ENCODE data around the gene COMMD2. TPM values are rescaled to one million over a fixed set of nuclear protein-coding genes. Genes with fewer than 3 reads are reported as not detected.

COMMD2 gene
- total RNA-seq, 2 donors from 2014 or later, result 20.1 to 23.3 TPM

GRCh38 chr3:149736953-149737205, 15.4 kb downstream of the COMMD2 start:
- Mint-ChIP-seq H3K9me3 (no peaks in the 10 kb centered on the region), H3K27ac (no peak overlapping the region), H3K4me3 (no peak overlapping the region), H3K27me3 (no peaks in the 10 kb centered on the region), H3K36me3 (ENCODE audit: low read depth) (peaks cover 40% of the 10 kb centered on the region), H3K4me1 (no peaks in the 10 kb centered on the region)
- no peak for ATAC-seq (replicated peaks)

DNA sequence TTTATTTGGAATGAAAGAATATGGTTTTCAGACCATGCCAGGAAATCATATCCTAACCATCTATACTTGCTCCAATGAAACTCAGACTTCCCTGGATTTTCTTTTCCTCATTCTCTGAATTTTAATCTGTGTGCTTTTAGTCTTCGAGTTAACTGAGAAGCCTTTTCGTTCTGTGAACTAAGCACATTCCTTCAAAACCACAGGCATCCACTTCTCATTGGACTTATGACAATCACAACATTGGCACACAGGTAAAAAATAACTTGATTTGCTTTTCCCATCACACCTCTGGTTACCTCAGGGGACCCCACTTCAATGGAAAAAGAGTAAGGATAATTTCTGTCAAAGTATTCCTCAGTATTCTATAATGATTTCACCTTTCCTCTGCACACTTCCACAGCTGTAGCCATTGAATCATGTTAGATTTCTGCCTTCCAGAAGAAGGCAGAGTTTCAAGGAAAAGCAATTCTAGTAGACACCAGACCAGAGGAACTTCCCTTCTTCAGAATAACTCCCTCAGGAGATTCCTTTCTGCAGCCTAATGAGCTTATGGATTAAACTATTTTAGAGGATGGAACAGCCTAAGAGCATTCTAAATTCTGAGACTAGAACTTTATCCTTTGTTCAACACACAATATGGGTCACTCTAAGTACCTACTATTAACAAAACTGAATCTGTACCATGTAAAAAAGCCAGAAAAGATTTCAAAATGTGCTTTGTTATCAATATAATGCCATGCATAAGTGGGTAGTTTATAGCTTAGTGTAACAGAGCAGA, 15.9 kb downstream of the COMMD2 start:
- no peak overlapping the region for H3K27ac Mint-ChIP-seq
- H3K4me3 Mint-ChIP-seq, result no peak overlapping the region
- H3K36me3 Mint-ChIP-seq (ENCODE audit: low read depth), result peaks cover 35% of the 10 kb centered on the region
- H3K4me1 Mint-ChIP-seq, result no peaks in the 10 kb centered on the region
- no peaks in the 10 kb centered on the region for H3K9me3 Mint-ChIP-seq
- no peak for ATAC-seq (replicated peaks)
- H3K27me3 Mint-ChIP-seq, result no peaks in the 10 kb centered on the region

- no peak for ATAC-seq (replicated peaks)
- Mint-ChIP-seq H3K9me3 (no peaks in the 10 kb centered on the region), H3K4me3 (no peak overlapping the region), H3K4me1 (no peaks in the 10 kb centered on the region), H3K27ac (no peak overlapping the region), H3K36me3 (ENCODE audit: low read depth) (no peaks in the 10 kb centered on the region), H3K27me3 (no peaks in the 10 kb centered on the region)
Measured at GRCh38 chr3:149732234-149732633, 20.1 kb downstream of the COMMD2 start.

GRCh38 chr3:149727656-149728055, 24.6 kb downstream of the COMMD2 start:
- peaks cover 5% of the 10 kb centered on the region for H3K4me1 Mint-ChIP-seq
- H3K9me3 Mint-ChIP-seq, result peaks cover 4% of the 10 kb centered on the region
- H3K36me3 Mint-ChIP-seq (ENCODE audit: low read depth), result no peaks in the 10 kb centered on the region
- H3K27ac Mint-ChIP-seq, result no peak overlapping the region
- peak; percentile 6 for ATAC-seq (replicated peaks)
- H3K4me3 Mint-ChIP-seq, result no peak overlapping the region
- H3K27me3 Mint-ChIP-seq, result peaks cover 9% of the 10 kb centered on the region

DNA sequence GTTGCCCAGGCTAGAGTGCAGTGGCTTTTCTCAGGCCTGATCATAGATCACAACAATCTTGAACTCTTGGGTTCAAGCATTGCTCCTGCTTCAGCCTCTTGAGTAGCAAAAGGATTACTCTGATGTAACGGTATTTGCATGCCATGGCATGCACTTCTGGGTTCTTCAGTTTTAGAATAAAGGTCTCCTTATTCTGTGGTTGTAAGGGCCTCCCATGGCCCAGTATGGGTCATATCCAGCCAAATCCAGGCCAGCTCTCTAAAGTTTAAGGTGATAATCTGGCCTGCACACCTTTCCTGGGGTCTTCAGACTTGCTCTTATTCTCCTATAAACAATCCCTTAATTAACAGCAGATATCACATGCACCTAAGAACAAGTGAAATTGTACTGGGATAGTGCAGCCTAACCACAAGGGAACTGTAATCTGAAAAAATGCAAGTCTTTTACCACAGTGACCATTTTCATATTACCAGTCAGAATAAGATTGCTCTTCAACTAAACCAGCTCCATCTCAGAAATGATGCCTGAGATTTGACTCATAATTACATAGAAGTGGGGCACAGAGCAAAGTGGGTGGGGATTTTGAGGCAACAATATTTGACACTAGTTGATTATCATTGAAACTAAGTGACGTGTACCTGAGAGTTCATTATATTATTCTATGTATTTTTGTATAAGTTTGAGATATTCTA, 25.4 kb downstream of the COMMD2 start:
- H3K27me3 Mint-ChIP-seq, result peaks cover 10% of the 10 kb centered on the region
- H3K36me3 Mint-ChIP-seq (ENCODE audit: low read depth), result no peaks in the 10 kb centered on the region
- no peak overlapping the region for H3K4me3 Mint-ChIP-seq
- H3K27ac Mint-ChIP-seq, result peak overlapping the region; percentile 50
- H3K4me1 Mint-ChIP-seq, result peaks cover 5% of the 10 kb centered on the region
- peaks cover 4% of the 10 kb centered on the region for H3K9me3 Mint-ChIP-seq
- ATAC-seq (replicated peaks), result peak; percentile 96

DNA sequence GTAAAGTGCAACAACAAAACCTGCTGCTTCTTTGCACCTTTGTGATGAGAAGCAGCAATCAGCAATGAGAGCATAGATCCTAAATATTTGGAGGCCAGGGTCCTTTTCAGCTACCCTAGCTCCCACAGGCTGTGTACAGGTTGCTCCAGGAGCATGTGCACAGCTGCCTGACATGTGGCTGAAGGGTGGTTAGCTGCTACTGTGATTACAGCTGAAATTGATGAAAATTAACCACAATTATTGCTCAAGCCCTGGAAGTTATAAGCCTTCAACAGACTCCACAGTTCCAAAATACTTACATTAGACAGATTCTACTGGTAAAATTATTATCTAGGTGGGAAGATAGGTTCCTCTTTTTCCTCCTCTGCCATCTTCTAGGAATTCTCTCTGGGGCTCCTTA, 28.5 kb downstream of the COMMD2 start:
- no peaks in the 10 kb centered on the region for H3K36me3 Mint-ChIP-seq (ENCODE audit: low read depth)
- peaks cover 5% of the 10 kb centered on the region for H3K4me1 Mint-ChIP-seq
- no peak overlapping the region for H3K27ac Mint-ChIP-seq
- peaks cover 10% of the 10 kb centered on the region for H3K9me3 Mint-ChIP-seq
- ATAC-seq (replicated peaks), result no peak
- H3K27me3 Mint-ChIP-seq, result peaks cover 10% of the 10 kb centered on the region
- no peak overlapping the region for H3K4me3 Mint-ChIP-seq

- Mint-ChIP-seq H3K4me3 (no peak overlapping the region), H3K9me3 (peaks cover 10% of the 10 kb centered on the region), H3K27ac (no peak overlapping the region), H3K27me3 (peaks cover 10% of the 10 kb centered on the region), H3K36me3 (ENCODE audit: low read depth) (no peaks in the 10 kb centered on the region), H3K4me1 (no peaks in the 10 kb centered on the region)
- no peak for ATAC-seq (replicated peaks)
Measured at GRCh38 chr3:149720918-149721317, 31.4 kb downstream of the COMMD2 start.

DNA sequence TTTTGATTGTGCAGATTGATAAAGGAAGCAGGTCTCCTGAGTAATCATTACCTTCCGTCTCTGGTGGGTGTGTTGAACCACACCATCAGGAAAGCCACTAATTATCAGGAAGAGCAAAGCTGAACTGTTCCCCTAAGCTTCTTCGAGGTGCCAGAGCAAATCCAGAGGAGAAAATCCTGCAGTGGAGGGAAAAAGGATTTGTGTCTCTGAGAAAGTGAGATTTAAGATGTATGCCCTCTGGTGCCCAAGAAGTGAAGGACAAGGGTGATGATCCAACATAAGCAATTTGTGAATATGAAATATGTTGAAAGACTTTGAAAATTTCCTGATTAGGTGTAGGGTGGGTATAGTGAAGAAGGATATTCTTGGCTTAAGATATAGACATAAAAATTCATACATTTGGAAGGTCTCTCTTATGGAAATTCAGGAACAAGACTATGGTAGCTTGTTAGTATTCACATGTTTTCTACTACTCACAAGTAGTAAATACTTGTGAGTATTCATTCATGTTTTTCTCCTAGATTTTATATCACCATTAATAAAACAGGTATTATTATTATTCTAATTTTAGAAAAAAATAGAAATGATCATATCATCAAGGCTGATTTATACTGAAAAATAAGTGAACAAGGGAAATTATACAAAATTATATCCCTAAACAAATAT, 34.8 kb downstream of the COMMD2 start:
- no peaks in the 10 kb centered on the region for H3K36me3 Mint-ChIP-seq (ENCODE audit: low read depth)
- H3K4me3 Mint-ChIP-seq, result no peak overlapping the region
- peaks cover under 1% of the 10 kb centered on the region for H3K27me3 Mint-ChIP-seq
- no peaks in the 10 kb centered on the region for H3K4me1 Mint-ChIP-seq
- H3K9me3 Mint-ChIP-seq, result peaks cover 6% of the 10 kb centered on the region
- ATAC-seq (replicated peaks), result no peak
- H3K27ac Mint-ChIP-seq, result no peak overlapping the region

DNA sequence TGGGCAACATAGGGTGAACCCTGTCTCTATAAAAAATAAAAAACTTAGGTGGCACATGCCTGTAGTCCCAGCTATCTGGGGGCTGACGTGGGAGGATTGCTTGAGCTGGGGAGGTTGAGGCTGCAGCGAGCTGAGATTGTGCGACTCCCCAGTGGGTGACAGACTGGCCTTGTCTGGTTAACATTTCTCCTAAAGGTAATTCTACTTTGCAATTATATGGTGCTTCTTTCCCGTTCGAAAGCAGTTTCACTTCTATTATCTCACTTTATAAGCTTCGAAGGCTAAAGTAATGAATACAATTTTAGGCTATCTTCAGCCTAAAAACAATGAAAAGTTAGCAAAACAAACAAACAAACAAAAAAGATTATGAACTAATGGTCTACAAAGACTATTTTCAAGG, 35.3 kb downstream of the COMMD2 start:
- Mint-ChIP-seq H3K36me3 (ENCODE audit: low read depth) (no peaks in the 10 kb centered on the region), H3K27ac (no peak overlapping the region), H3K4me3 (no peak overlapping the region), H3K4me1 (no peaks in the 10 kb centered on the region), H3K27me3 (no peaks in the 10 kb centered on the region), H3K9me3 (peaks cover 6% of the 10 kb centered on the region)
- no peak for ATAC-seq (replicated peaks)

DNA sequence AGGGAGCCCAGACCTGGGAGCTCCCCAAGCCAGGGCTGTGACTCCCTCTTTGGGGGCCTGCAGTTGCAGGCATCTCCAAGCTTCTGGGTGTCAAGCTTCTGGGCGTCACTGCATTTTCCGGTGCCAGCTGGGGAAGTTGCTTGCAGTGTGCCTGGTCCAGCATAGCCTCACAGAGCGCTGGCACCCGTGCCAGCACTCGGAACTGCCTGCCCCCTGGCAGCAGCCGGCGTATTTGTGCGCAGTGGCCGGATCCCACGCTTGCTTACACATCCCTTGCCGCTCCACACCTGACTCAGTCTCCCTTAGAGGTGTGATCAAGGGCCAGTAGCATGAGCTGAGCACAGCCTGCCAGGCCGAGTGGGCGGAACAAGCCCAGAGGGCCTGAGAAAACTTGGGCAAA, 37.0 kb downstream of the COMMD2 start:
- no peaks in the 10 kb centered on the region for H3K9me3 Mint-ChIP-seq
- H3K36me3 Mint-ChIP-seq (ENCODE audit: low read depth), result no peaks in the 10 kb centered on the region
- H3K4me1 Mint-ChIP-seq, result no peaks in the 10 kb centered on the region
- no peak overlapping the region for H3K27ac Mint-ChIP-seq
- no peak for ATAC-seq (replicated peaks)
- no peak overlapping the region for H3K4me3 Mint-ChIP-seq
- no peaks in the 10 kb centered on the region for H3K27me3 Mint-ChIP-seq

DNA sequence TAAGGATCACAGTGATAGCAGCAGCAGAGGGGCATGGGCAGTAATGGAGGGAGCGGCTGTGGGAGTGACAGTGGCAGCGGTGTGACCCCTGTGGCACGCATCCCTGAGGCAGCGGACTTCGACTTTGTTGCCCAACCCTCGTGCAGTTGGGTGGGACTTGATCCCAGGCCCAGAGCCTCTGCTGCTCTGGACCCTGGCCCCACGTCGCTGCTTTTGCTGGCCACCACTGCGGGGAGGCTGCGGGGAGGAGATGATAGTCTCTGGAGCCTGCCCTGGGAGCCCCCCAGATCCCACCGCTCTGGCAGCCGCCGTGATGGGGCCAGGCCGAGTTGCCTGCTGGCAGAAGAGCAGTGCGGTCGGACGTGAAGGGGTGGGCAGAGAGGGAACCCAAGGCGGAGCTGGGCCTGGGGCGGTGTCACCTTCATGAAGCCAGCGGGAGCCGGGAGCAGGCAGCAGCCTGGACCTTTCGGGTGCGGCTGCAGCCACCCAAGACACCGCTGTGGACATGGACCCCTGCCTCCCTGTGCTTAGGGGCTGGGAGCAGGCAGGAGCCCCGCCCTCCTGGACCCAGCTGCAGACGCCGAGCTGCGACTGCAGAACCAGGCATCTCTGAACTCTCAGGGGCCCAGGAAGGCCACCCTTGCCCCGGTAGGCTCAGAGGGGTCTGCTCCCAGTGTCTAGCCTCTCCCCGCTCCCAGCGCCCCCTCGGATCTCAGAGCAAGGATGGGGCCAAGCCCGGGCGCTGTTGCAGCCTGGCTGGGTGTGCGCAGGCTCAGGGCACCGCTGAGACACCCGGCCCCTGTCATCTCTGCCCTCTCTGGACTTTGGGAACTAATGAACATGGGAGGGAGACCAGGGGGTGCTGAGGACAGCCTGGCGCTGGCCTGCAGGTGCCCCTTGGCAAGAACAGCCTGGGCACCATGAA, 38.3 kb downstream of the COMMD2 start:
- H3K4me3 Mint-ChIP-seq, result no peak overlapping the region
- H3K36me3 Mint-ChIP-seq (ENCODE audit: low read depth), result no peaks in the 10 kb centered on the region
- H3K27me3 Mint-ChIP-seq, result no peaks in the 10 kb centered on the region
- H3K9me3 Mint-ChIP-seq, result no peaks in the 10 kb centered on the region
- H3K4me1 Mint-ChIP-seq, result no peaks in the 10 kb centered on the region
- no peak for ATAC-seq (replicated peaks)
- no peak overlapping the region for H3K27ac Mint-ChIP-seq

- Mint-ChIP-seq H3K4me1 (peaks cover 12% of the 10 kb centered on the region), H3K27me3 (no peaks in the 10 kb centered on the region), H3K36me3 (ENCODE audit: low read depth) (no peaks in the 10 kb centered on the region), H3K9me3 (no peaks in the 10 kb centered on the region), H3K27ac (no peak overlapping the region), H3K4me3 (no peak overlapping the region)
- no peak for ATAC-seq (replicated peaks)
Measured at GRCh38 chr3:149706905-149707304, 45.4 kb downstream of the COMMD2 start.

DNA sequence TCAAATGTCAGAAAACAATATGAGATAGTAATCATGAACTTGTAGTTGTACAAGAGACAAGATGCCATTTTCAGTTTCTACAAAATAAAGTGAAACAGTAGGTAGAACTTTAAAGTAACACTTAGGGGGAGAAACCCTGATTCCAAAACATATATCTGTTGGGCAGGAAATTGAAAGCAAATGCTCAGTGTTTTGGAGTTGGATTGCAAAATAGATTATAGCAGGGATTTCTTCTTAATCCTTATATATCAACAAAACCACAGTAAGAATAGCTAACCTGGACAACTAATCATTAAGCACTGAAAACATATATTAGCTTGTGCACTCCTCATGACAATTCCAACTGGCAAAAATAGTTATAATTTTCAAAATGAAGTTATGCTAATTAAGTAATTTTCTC, 46.9 kb downstream of the COMMD2 start:
- Mint-ChIP-seq H3K4me3 (no peak overlapping the region), H3K36me3 (ENCODE audit: low read depth) (no peaks in the 10 kb centered on the region), H3K27ac (no peak overlapping the region), H3K4me1 (peaks cover 12% of the 10 kb centered on the region), H3K9me3 (no peaks in the 10 kb centered on the region), H3K27me3 (no peaks in the 10 kb centered on the region)
- no peak for ATAC-seq (replicated peaks)

DNA sequence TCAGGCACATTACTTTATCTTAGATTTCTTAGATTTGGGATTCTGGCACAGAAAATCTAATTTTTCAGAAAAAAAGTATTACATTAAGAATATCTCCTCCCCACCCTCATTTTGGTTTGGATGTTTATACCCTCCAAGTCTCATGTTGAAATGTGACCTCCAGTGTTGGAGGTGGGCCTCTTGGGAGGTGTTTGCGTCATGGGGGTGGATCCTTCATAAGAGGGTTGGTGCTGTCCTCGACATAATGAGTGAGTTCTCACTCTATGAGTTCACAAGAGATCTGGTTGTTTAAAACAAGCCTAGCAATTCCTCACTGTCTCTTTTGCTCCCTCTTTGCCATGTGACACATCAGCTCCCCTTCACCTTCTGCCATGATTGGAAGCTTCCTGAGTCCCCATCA, 48.8 kb downstream of the COMMD2 start:
- no peaks in the 10 kb centered on the region for H3K27me3 Mint-ChIP-seq
- peak overlapping the region; percentile 86 for H3K27ac Mint-ChIP-seq

More for the DNA sequence above, 48.8 kb downstream of the COMMD2 start:
- Mint-ChIP-seq H3K9me3 (peaks cover 5% of the 10 kb centered on the region), H3K36me3 (ENCODE audit: low read depth) (no peaks in the 10 kb centered on the region), H3K4me3 (peak overlapping the region; percentile 66), H3K4me1 (peaks cover 12% of the 10 kb centered on the region)
- ATAC-seq (replicated peaks), result no peak
